ENCODE results near the gene UBE2D2.

GRCh38 chr5:139551191-139551889, 9.8 kb upstream of the UBE2D2 start:
- TF ChIP-seq POLR2AphosphoS5 (IDR thresholded peaks at IDR 0.05) (no peak), CTCF (IDR thresholded peaks at IDR 0.05) (no peak), POLR2A (IDR thresholded peaks at IDR 0.05) (no peak)
